Duodenal mucosa (tissue), 2 donors: ENCODE data around the gene SLC38A1.

Experiments
- H3K27ac ChIP-seq: one replicate; pipeline ENCODE4 v1.7.0; 2013; ENCODE audit warnings: low read depth, low read length
- H3K27me3 ChIP-seq, 2 donors: one replicate each; pipeline ENCODE4 v1.7.0; 2013; ENCODE audit warnings: low read length in 2 of 2, control low read depth in 1 of 2; ENCODE audit not compliant: insufficient read depth in 2 of 2, control insufficient read depth in 1 of 2
- H3K36me3 ChIP-seq, 2 donors: one replicate each; pipeline ENCODE4 v1.7.0; 2013; ENCODE audit warnings: low read length in 2 of 2, control low read depth in 1 of 2; ENCODE audit not compliant: insufficient read depth in 2 of 2, control insufficient read depth in 1 of 2
- H3K4me1 ChIP-seq, 2 donors: one replicate each; pipeline ENCODE4 v1.7.0; 2013; ENCODE audit warnings: low read length in 2 of 2, control low read depth in 1 of 2; ENCODE audit not compliant: insufficient read depth in 2 of 2, control insufficient read depth in 1 of 2
- H3K4me3 ChIP-seq, 2 donors: one replicate each; pipeline ENCODE4 v1.7.0; 2013; ENCODE audit warnings: low read length in 2 of 2, low read depth in 1 of 2
- H3K9ac ChIP-seq, 2 donors: one replicate each; pipeline ENCODE4 v1.7.0; 2013; ENCODE audit warnings: low read length in 2 of 2, low read depth in 1 of 2
- H3K9me3 ChIP-seq, 2 donors: one replicate each; pipeline ENCODE4 v1.7.0; 2013; ENCODE audit warnings: low read length in 2 of 2, control low read depth in 1 of 2; ENCODE audit not compliant: control insufficient read depth in 1 of 2

Gene SLC38A1

DNA sequence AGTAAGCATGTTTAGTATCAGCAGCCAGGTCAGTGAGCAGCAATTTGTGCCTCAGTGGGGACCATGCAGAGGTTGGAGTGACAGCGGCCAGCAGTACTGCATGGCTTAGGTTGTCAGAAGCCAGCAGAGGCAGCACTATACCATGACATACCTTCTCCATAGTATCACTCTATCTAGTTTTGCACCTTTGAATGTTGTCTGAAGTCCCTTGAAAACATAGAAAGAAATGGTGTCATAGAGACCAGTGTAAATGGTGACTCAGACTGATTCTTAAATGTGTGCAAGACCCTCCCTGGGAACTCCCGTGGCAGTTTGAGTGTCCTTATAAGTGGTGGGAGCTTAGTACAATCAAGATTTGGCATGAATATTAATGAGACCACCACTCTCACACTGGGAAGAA, 124.4 kb downstream of the SLC38A1 start:
- H3K9ac ChIP-seq = no peak overlapping the region
- H3K36me3 ChIP-seq = no peaks in the 10 kb centered on the region
- H3K9me3 ChIP-seq = no peaks in the 10 kb centered on the region
- H3K4me1 ChIP-seq = no peaks in the 10 kb centered on the region
- no peaks in the 10 kb centered on the region for H3K27me3 ChIP-seq
- H3K4me3 ChIP-seq = no peak overlapping the region
- H3K27ac ChIP-seq = no peak overlapping the region

DNA sequence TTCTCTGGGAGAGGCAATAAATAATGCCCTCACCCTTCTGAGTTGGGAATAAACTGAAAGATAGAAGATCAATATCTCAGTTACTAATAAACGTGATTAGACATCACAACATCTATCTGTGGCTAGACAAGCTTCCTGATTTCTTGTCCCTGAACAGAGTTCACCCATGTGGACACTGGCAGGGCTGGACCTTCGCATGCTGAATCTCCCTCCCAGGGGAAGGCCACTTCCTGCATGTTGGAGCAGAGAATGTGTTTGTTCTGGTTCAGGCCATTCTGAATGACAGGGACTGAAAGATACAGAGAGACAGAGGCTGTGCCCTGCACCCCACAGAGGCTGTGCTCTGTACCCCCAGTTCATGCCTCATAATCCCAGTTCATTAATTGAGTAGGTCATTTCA, 132.6 kb downstream of the SLC38A1 start:
- Histone ChIP-seq H3K27ac (no peak overlapping the region), H3K36me3 (no peaks in the 10 kb centered on the region)

DNA sequence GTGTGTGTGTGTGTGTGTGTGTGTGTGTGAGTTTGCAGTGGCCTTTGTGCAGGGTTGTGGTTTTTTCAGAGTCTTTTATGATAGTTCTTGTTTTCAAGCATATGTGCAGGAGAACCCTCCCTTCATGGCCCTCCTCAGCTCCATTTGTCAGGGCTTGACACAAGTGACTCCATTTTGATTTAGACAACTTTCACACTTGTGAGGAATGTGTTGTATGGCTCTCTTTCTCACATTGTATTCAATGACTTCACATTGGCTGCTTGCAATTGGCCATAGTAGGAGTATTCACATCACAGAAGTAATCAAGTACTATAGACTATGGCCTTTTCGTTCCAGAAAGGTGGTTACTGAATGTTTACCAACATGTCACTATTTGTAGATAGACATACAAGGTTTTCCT, 133.1 kb downstream of the SLC38A1 start:
- Histone ChIP-seq H3K27me3 (no peaks in the 10 kb centered on the region), H3K4me3 (no peak overlapping the region), H3K9ac (no peak overlapping the region), H3K4me1 (no peaks in the 10 kb centered on the region), H3K9me3 (no peaks in the 10 kb centered on the region), H3K27ac (no peak overlapping the region), H3K36me3 (no peaks in the 10 kb centered on the region)

More for the DNA sequence above, 132.6 kb downstream of the SLC38A1 start:
- Histone ChIP-seq H3K4me1 (no peaks in the 10 kb centered on the region), H3K4me3 (no peak overlapping the region), H3K9me3 (no peaks in the 10 kb centered on the region), H3K27me3 (no peaks in the 10 kb centered on the region), H3K9ac (no peak overlapping the region)

DNA sequence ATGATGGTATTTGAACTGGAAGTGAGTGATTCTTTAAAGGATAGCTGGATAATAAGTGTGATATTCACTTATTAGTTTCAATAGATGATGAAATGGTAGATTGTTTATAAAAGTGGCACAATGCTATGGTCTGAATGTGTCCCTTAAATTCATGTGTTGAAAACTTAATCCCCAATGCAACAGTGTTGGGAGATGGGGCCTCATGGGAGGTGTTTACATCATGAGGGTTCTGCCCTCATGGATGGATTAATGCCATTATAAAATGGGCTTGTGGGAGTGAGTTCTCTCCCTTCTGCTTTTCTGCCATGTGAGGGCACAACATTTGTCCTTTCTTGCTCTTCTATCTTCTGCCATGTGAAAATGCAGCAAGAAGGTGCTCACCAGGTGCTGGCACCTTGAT, 134.0 kb downstream of the SLC38A1 start:
- Histone ChIP-seq H3K27ac (no peak overlapping the region), H3K27me3 (no peaks in the 10 kb centered on the region), H3K4me1 (no peaks in the 10 kb centered on the region), H3K36me3 (no peaks in the 10 kb centered on the region), H3K9ac (no peak overlapping the region), H3K4me3 (no peak overlapping the region), H3K9me3 (no peaks in the 10 kb centered on the region)

DNA sequence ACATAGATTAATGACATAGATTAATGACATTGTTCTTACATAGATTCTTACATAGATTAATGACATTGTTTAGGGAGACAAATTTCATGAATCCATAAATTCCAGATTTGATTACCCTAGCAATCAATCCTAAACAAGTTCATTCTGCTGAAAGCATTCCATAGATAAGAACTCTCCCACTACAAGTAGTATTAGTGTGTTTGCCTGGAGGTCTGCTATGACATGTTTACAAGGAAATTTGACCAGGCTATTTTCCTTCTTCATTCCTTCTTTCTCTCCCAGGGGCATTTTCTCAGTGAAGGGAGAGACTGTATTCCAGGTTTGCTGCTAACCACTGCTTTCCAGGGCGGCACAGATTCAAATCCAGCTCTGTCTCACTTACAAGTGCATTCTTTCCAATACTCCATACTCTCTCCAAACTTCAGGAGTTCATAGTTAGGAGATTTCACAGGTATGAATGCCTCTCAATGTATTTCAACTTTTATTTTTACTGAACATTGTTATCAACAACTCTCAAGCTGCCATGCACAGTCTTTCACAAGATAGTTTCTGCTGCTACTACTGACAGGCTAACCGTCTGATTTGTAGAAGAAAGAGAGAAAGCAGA, 134.5 kb downstream of the SLC38A1 start:
- H3K27ac ChIP-seq = no peak overlapping the region
- H3K9ac ChIP-seq = no peak overlapping the region
- H3K9me3 ChIP-seq = no peaks in the 10 kb centered on the region
- H3K36me3 ChIP-seq = no peaks in the 10 kb centered on the region
- H3K27me3 ChIP-seq = no peaks in the 10 kb centered on the region
- H3K4me3 ChIP-seq = no peak overlapping the region
- H3K4me1 ChIP-seq = no peaks in the 10 kb centered on the region

DNA sequence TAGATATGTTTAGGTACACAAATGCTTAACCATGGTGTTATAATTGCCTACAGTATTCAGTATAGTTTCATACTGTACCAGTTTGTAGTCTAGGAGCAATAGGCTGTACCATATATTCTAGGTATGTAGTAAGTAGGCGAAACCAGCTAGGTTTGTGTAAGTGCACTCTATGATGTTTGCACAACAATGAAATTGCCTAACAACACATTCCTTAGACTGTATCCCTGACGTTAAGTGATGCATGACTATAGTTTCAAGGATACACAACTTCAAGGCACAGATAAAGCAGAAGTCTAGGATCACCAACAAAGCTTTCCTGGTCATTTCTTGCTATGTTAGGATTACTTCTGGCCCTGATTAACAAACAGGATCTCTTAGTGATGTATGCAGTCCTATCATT, 135.1 kb downstream of the SLC38A1 start:
- Histone ChIP-seq H3K4me3 (no peak overlapping the region), H3K36me3 (no peaks in the 10 kb centered on the region), H3K9me3 (no peaks in the 10 kb centered on the region), H3K27me3 (no peaks in the 10 kb centered on the region), H3K9ac (no peak overlapping the region), H3K27ac (no peak overlapping the region), H3K4me1 (no peaks in the 10 kb centered on the region)
